Erythroblast (primary cell): ENCODE measurements around the gene SDHC.

ENCODE experiments used
- GATA1 ChIP-seq: IDR thresholded peaks from 2 replicates; pipeline ENCODE4 v1.6.1; 2011; ENCODE audit warnings: low read depth, mild to moderate bottlenecking, control low read depth, low read length, moderate library complexity
- POLR2A ChIP-seq: IDR thresholded peaks from 2 replicates; pipeline ENCODE4 v1.6.1; 2011; ENCODE audit warnings: mild to moderate bottlenecking, low read length

DNA sequence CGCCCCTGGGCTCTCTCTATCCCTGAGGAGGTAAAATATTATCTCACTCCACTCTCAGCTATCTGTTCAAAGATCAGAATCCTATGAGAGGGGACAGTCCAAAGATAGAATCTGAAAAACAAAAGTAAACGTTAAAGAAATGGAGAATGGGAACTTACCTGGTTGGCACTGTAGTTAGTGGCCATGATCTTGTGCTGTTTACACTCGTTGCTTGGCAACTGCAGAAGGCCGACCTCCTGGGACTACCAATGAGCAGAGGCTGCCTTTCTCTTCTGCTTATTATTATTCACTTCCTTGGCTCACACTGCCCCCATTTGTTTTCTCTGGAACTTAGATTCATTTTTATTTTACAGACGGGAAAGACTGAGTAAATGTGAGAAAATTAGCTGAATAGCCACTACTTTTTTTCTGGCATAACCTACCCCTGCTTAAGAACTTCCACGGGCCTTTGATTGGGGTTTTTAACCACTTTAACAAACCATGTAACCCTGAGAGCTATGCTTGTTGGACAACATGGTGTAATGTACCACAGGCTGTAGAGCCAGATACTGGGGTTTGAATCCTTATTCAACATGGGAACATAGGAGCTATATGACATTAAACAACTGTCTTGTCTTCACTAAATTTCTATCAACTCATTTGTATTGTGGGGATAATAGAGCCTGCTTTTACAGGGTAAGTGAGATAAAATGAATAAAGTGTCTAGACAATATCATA, 53.7 kb downstream of the SDHC start, which contains the start of gene CFAP126:
- TF ChIP-seq POLR2A (no peak), GATA1 (no peak)
